Mesodermal cell (in vitro differentiated cells): ENCODE results near the gene SEMA5A.
"Not testable (repeated sequence)": the region's sequence is repeated elsewhere in the genome, so short reads cannot be mapped to it uniquely, and the experiment has no call there.

Experiments
- H3K27ac ChIP-seq: 2 replicates; pipeline ENCODE4 v1.7.0; 2013; ENCODE audit warnings: mild to moderate bottlenecking, low read depth, low read length, moderate library complexity; ENCODE audit not compliant: severe bottlenecking
- H3K36me3 ChIP-seq: 2 replicates; pipeline ENCODE4 v1.7.1; 2013; ENCODE audit warnings: mild to moderate bottlenecking, low read length, moderate library complexity; ENCODE audit not compliant: control insufficient read depth, insufficient read depth
- H3K4me1 ChIP-seq: one replicate; pipeline ENCODE4 v1.7.1; 2013; ENCODE audit warnings: mild to moderate bottlenecking, low read length; ENCODE audit not compliant: insufficient read depth, control insufficient read depth, poor library complexity, severe bottlenecking
- H3K4me3 ChIP-seq: 2 replicates; pipeline ENCODE4 v1.7.0; 2013; ENCODE audit warnings: low read length, control low read depth, mild to moderate bottlenecking; ENCODE audit not compliant: insufficient read depth, poor library complexity, severe bottlenecking; ENCODE audit errors: extremely low read depth
- H3K9me3 ChIP-seq: 2 replicates; pipeline ENCODE4 v1.7.1; 2013; ENCODE audit warnings: mild to moderate bottlenecking, low read length, moderate library complexity; ENCODE audit not compliant: control insufficient read depth
- WGBS, 2 experiments: methylation state at CpG; one replicate each; pipeline ENCODE4 v1.1.5; 2013; ENCODE audit warnings: missing lambda C conversion rate in 2 of 2; ENCODE audit not compliant: insufficient coverage in 2 of 2; 5-methylcytosine and 5-hydroxymethylcytosine counted together

SEMA5A gene

GRCh38 chr5:9421884-9422283 is 124.0 kb downstream of the SEMA5A start:
- H3K4me1 ChIP-seq = no peaks in the 10 kb centered on the region
- no peaks in the 10 kb centered on the region for H3K9me3 ChIP-seq
- no peak overlapping the region for H3K4me3 ChIP-seq
- no peak overlapping the region for H3K27ac ChIP-seq
- H3K36me3 ChIP-seq = peaks cover 37% of the 10 kb centered on the region
- 100% methylated on average over 2 of the region's 2 CpGs; no CpG with 5 or more reads in 1 of the 2 experiments for WGBS, 2 experiments

GRCh38 chr5:9419794-9420193 is 126.1 kb downstream of the SEMA5A start:
- Histone ChIP-seq H3K27ac (no peak overlapping the region), H3K9me3 (no peaks in the 10 kb centered on the region), H3K36me3 (peaks cover 37% of the 10 kb centered on the region), H3K4me3 (no peak overlapping the region), H3K4me1 (no peaks in the 10 kb centered on the region)
- WGBS, 2 experiments = 96 to 98% methylated on average over 4 of the region's 5 CpGs

GRCh38 chr5:9415566-9415965 is 130.3 kb downstream of the SEMA5A start:
- no peaks in the 10 kb centered on the region for H3K9me3 ChIP-seq
- no CpG with 5 or more reads among the region's 2 CpGs for WGBS, 2 experiments
- H3K4me1 ChIP-seq = no peaks in the 10 kb centered on the region
- no peak overlapping the region for H3K4me3 ChIP-seq
- no peak overlapping the region for H3K27ac ChIP-seq
- H3K36me3 ChIP-seq = peaks cover 17% of the 10 kb centered on the region

- H3K9me3 ChIP-seq = no peaks in the 10 kb centered on the region
- H3K36me3 ChIP-seq = peaks cover 12% of the 10 kb centered on the region
- H3K4me3 ChIP-seq = no peak overlapping the region
- H3K4me1 ChIP-seq = no peaks in the 10 kb centered on the region
- no peak overlapping the region for H3K27ac ChIP-seq
- no CpG with 5 or more reads among the region's 3 CpGs for WGBS, 2 experiments
These were observed 130.8 kb downstream of the SEMA5A start for GRCh38 chr5:9415091-9415490.

GRCh38 chr5:9411142-9411541 is 134.7 kb downstream of the SEMA5A start:
- Histone ChIP-seq H3K4me3 (no peak overlapping the region), H3K4me1 (no peaks in the 10 kb centered on the region), H3K27ac (no peak overlapping the region), H3K9me3 (no peaks in the 10 kb centered on the region), H3K36me3 (no peaks in the 10 kb centered on the region)
- WGBS, 2 experiments = 89 to 100% methylated on average over 1 to 4 of the region's 4 CpGs

- no peaks in the 10 kb centered on the region for H3K36me3 ChIP-seq
- H3K4me1 ChIP-seq = no peaks in the 10 kb centered on the region
- no peak overlapping the region for H3K27ac ChIP-seq
- 90 to 93% methylated on average over 8 of the region's 10 CpGs for WGBS, 2 experiments
- H3K4me3 ChIP-seq = no peak overlapping the region
- H3K9me3 ChIP-seq = no peaks in the 10 kb centered on the region
These were observed 136.4 kb downstream of the SEMA5A start for GRCh38 chr5:9409413-9409960.

GRCh38 chr5:9408964-9409363 is 136.9 kb downstream of the SEMA5A start:
- 86 to 93% methylated on average over 3 to 4 of the region's 5 CpGs for WGBS, 2 experiments
- no peak overlapping the region for H3K27ac ChIP-seq
- no peaks in the 10 kb centered on the region for H3K4me1 ChIP-seq
- no peak overlapping the region for H3K4me3 ChIP-seq
- H3K36me3 ChIP-seq = no peaks in the 10 kb centered on the region
- no peaks in the 10 kb centered on the region for H3K9me3 ChIP-seq

- Histone ChIP-seq H3K27ac (no peak overlapping the region), H3K4me3 (no peak overlapping the region), H3K4me1 (no peaks in the 10 kb centered on the region), H3K36me3 (no peaks in the 10 kb centered on the region), H3K9me3 (no peaks in the 10 kb centered on the region)
- WGBS, 2 experiments = 100% methylated on average over 1 of the region's 1 CpG; no CpG with 5 or more reads in 1 of the 2 experiments
These were observed 140.6 kb downstream of the SEMA5A start for GRCh38 chr5:9405196-9405754.

- H3K27ac ChIP-seq = no peak overlapping the region
- WGBS, 2 experiments = 92% methylated on average over 3 of the region's 4 CpGs
- H3K9me3 ChIP-seq = no peaks in the 10 kb centered on the region
- H3K4me1 ChIP-seq = no peaks in the 10 kb centered on the region
- H3K4me3 ChIP-seq = no peak overlapping the region
- H3K36me3 ChIP-seq = no peaks in the 10 kb centered on the region
These were observed 143.9 kb downstream of the SEMA5A start for GRCh38 chr5:9401786-9402472.

- WGBS, 2 experiments = 88 to 95% methylated on average over 4 of the region's 5 CpGs
- not testable (repeated sequence) for H3K9me3 ChIP-seq, H3K4me1 ChIP-seq, H3K4me3 ChIP-seq, H3K36me3 ChIP-seq, H3K27ac ChIP-seq
These were observed 146.1 kb downstream of the SEMA5A start for GRCh38 chr5:9399783-9400182.

GRCh38 chr5:9399094-9399493 is 146.8 kb downstream of the SEMA5A start:
- WGBS, 2 experiments = 83% methylated on average over 1 of the region's 2 CpGs; no CpG with 5 or more reads in 1 of the 2 experiments
- Histone ChIP-seq H3K4me3 (no peak overlapping the region), H3K9me3 (no peaks in the 10 kb centered on the region), H3K4me1 (no peaks in the 10 kb centered on the region), H3K36me3 (peaks cover 4% of the 10 kb centered on the region), H3K27ac (no peak overlapping the region)
